Right forelimb (tissue), 1 donor: ENCODE data around the gene HOXB3.

Source experiments
- DNase-seq: peaks from one replicate; pipeline ENCODE4 v3.0.0-alpha.2; 2018

HOXB3 gene

DNA sequence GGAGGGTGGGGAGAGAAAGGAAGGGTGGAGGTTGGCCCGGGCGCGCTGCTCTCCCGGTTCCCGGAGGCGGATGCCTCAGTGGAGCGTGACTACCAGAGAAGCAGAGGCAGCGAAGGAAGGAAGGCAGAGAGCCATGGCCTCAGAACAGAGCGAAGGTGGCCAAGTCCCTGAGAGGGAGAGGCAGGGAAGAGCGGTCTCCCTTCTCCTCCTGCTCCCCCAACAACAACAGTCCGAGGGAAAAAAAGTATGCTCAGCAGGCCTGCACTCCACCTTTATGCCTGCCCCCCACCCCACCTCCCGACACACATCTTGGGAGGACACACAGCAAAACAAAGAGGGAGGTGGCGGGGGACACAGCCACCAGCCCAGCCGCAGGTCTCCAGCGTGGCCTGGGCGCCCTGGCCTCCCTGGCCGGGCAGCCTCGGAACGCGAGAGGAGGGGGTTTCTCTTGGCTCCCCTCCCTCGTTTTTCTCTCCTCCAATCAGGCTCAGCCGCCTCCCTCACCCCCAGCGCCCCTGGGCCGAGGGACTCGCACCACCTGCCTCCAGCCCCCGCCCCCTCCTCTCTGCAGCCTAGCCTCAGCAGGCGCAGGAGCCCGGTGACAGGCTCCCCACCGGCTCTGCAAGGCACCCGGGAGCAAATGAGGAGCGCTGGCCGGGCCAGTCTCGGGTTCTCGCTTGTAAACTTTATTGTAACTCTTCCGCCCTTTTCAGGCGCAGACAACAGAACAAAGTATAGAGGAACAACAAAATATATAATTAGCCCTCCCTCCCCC is 21.8 kb upstream of the HOXB3 start:
- no peak for DNase-seq

DNA sequence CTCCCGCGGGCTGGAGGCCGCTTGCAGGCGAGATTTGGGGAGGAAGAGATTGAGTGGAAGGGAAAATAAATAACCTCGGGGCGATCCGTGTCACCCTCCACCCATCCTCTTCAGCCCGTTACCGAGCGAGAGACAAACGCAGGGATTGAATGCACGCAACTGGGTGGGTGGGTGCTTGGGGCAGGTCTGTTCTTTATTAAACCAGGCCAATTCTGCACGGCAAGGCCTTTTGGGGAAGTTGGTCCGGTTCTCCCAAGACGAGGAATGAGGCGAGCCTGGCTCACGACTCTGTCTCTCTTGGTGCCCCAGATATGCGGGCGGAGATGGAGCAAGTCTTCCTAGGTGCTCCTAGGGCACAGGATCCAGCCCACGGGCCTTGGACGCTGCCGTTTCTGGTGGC is 21.2 kb upstream of the HOXB3 start:
- DNase-seq = no peak

DNA sequence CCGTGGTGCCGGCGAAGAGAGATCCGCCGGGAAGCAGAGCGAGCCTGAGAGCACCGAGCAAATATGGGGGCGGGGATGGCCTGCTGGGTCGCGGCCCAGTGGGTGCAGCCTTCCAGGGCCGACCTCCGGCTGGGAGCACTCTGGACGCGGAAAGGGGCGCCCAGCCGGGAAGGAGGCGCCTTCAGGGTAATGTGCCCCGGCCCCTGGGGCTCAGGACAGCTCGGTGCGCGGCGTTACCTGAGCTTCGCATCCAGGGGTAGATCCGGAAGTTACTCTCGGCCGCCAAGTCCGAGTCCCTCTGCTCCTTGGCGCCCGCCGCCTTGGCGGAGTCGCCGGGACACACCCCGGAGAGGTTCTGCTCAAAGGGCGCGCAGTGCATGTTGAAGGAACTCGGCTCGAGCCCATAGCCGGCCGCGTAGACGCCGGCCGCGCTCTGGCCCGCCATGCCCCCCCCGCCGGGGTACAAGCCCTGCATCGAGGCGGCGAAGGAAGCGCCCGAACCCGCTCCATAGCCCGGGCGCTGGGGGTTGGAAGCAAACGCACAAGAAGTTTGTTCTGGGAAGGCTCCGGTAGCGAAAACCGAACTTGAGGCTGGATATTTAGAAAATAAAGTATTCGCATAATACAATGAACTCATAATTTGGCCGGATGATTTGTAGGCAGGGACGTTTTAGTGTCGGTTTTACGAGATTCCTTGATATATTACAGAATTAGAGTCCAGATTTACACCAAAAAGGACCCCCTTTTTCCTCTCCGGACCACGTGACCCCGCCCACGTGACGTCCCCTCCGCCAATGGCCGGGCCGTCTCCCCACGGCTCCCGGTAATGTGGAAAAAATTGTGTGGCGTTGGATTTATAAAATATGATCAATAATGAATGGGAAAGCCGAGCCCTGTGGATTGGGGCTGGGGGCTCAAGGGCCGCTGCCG is 20.5 kb upstream of the HOXB3 start, which contains the start of gene HOXB7:
TSS of gene HOXB7 (minus strand) at position 736 of the 930 bp plus-strand sequence. CDS start at position 637, 99 bp downstream.
- DNase-seq = no peak

DNA sequence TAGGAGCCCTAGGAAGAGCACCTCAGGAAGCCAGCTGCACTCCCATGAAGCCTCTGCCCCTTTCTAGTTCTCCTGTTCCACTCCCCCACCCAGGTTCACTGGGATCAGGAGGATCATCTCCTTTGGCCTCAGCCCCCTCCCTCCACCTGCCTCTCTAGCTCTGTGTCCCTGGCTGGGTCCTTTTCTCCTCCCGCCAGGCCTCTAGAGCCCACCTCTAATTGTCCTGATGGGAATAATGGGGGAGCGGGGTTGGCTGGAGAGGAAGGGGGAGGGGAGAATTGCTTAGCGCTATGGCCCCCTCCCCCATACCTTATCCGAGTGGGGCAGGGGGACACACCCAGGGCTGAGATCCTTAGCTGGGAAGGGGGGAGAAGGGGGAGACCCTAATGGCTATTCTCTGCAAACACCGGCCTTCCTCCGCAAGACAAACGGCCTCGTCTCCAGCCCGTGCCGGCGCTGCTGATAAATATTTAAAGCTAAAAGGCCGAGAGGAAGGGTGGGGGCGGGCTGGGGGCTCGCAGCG is 19.8 kb upstream of the HOXB3 start:
- no peak for DNase-seq

DNA sequence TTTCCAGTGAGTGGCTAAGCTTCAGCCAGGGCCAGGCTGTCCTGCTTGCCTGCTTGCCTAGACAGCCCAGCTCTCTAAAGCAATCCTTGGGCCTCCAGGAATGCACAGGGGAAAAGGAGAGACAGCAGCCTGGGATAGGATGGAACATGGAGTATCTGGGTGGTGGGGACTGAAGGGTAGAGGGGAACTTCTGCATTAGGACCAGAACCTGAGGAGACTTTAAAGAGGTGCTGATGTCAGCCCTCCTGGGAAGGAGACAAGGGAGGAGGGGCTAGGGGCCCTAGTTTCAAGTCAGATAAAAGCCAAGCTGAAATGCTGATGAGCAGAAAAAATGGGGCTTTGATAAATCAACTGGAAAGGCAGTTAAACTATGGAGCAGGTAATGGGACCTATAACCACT is 19.0 kb upstream of the HOXB3 start:
- DNase-seq = no peak

DNA sequence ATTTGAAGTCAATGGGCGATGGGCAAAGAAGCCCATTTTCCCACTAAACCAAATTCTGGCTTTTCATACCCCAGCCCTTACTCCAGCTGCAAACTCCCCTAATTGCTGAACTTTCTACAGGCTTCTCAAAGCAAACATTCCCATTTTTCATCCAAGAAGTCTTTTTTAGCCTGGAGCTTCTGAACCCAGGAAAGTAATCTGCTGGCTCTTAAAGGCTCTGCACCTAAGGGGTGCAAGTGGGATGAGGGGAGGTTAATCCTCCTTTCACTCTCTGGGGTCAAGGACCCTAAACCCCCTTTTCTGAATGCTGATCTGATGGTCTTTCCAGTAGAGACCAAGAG is 18.4 kb upstream of the HOXB3 start:
- DNase-seq = no peak

DNA sequence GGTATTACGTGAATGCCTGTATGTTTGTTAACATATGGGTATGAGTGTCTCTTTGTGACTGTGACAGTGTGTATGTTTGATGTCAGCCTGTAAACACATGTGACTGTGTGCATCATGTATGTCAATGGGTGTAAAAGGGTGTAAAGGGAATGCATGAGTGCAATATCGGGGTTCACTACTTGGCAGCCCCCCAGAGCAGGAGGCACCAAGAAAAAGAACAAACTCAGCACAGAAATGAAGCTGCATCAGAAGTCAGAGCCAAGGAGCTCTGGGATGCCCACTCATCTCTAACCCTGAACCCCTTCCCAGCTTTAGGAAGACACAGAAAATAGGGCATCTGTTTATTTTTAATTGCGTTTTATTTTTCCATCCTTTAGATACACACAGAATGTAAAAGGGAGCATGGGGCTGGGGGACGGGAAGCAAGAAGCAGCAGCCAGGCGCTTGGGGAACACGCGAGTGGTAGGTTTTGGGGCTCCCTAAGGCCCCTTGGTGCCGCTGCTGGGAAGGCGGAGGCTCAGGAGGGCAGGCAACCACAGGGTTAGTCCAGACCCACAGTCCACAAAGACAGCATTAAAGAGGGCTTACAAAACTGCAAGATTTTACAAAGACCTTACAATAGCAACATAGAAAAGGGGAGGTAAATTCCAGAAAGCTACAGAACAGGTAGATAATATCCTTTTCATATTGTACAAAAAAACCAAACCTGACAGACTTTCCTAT is 17.0 kb upstream of the HOXB3 start:
- DNase-seq = no peak

DNA sequence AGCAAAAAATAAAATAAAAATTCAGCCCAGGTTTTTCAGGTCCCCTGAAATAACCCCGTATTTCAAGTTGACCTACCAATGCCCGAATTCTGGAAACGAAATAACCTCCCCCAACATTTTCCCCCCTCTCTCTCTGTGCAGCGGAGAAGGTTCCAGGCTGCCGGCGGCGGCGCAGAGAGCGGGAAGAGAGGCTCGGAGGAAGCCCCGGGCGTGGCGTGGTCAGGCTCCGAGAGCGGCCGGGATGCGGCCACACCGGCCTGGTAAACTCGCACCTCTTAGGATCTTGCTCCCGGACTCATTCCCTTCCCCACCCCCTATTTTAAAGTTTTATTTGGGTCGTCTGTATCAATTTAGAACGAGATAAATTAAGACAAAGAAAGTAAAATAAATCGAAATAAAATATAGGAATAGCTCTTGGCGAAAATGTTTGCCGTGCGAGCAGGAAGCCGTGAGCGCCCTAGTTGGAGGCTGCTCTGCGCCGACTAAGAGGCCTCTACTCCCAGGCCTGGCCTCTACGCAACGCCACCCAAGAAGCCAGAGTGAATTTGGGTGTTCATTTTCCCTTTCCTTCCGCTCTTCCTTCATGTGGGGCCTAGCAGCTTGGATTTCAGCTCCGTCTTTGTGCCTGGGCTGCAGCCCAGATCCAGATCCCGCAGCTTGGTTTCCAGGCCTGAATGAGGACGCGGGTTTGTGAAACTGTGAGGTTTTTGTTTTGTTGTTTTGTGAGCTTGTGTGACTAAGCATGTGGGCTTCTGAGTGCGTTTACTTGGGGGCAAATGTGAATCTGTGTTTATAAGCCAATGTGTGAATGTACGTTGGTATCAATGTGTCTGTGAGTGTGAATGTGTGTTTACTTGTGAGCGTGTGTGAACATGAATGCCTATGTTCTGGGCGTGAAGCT is 16.2 kb upstream of the HOXB3 start:
- DNase-seq = no peak

DNA sequence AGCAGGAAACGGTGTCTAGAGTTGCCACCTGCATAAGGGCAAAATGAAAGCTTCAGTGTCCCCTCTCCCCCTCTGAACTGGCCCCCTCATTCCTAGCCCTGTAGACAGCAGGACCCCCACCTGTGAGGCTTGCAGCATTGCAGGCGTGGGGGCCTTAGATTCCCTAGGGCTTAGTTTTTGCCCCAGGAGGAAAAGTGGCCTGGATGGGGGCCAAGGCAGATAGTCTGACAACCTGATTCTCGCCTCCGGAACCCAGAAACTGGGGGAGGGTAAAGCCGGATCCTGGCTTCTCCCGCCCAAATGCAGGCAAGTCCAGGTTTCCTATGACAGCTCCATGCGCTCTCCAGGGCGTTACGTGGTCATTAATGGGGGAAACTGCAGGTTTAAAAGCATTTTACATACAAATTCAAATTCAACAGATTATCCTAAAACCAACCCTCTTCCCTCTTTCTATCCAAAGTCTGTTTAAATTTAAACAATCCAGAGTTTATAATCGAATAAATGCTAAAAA is 15.4 kb upstream of the HOXB3 start:
- DNase-seq = no peak

DNA sequence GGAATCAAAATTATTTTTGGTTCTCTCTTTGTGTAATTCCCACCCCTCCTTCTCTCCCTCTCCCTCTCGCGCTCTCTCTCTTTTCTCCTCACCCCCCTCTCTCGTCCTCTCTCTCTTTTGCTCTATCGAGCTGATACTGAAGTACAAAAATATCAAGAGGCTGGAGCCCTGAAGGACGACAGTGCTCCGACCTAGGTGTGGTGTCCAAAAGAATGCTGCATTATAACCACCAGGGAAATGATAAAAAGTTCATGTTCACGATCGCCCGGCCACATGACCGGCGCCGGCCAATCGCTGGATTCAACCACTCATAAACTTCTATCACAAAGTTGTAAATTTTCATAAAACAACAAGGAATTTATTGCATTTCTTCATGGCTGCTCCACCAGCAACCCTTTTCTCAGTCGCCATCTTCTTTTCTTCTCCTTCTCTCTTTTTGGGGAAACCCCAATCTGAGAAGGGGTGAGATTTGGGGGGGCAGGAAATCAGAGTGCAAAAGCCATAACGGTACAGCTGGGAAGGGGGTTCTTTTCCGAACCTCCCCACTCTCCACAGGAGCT is 14.8 kb upstream of the HOXB3 start, which contains the start of gene HOXB6:
TSS of gene HOXB6 (minus strand) at position 217 of the 560 bp plus-strand sequence. CDS start 6,836 bp downstream, outside the sequence.
- DNase-seq = no peak

DNA sequence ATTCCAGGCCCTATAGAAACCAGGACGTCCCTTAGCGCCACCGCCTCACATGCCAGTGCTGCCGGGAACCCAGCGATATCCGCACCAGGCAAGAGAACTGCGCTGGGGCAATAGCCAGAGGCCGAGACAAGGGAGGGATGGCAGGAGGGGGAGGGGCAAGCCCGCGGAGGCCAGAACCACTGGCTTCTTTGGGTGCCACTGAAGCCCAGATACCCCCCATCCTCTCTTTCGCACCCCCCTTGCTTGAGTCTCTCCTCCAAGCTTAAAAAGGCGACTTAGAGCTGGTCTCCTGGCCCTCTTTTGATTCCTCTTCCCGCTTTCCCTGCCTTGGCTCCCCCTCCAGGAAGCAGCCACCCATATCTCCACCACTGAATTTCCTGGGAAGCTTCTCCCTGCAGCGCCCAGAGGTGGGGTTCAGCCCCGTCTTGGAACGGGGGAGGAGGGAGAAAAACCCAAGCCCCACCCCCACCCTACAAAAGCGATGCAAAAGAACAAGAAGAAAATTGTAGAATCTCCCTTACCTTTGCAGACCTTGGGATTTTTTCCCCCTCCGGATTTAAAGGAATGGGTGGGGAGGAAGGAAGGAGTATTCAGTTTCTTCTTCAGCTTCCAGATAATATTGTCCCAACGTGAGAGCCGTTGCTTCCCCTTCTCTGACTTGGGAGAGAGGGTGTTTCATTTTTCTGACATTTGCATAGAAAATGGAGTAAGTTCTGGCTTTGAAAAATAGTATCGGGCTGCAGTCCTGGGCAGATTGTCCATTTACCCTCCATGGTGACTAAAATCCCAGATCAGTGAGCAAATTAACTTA is 14.1 kb upstream of the HOXB3 start:
- no peak for DNase-seq

DNA sequence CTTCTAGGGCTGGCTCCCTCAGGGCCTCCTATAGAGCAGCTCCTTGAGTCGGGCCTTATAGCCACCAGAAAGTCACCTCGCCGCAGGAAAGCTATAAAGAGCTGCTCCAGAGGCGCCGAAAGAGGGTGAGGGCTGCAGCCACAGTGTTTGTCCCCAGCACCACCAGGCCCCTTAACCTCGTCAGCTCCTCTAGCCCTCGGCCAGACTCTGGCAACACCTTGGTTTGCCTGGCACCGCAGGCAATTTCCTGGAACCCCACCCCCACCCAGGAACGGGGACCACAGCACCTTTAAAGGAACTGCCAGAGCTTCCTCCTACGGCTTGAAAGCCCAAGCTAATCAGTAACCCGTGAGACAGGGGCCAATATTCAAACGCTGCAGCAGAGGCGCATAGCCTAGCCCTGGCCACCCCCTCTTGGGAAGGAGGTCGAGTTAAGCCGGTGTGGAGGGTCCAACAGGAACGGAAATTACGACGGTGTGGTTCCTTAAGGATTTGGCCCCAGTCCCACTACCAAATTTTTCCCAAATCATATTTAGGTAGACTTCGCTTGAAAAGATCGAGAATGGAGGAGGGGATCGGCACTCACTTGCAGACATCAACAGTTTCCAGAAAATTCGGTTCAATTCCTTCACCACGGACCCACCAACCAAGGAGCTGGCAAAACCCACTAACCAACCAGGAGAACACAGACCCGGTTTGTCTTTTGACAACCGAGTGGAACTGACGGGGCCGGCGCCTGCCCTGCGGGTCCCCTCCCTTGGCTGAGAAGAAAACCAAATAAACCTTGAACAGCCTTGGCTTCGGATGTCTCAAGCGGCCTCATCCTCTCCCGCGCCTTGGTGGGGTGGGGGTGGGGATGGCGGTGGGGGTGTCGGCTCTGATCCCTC is 11.7 kb upstream of the HOXB3 start:
- no peak for DNase-seq

DNA sequence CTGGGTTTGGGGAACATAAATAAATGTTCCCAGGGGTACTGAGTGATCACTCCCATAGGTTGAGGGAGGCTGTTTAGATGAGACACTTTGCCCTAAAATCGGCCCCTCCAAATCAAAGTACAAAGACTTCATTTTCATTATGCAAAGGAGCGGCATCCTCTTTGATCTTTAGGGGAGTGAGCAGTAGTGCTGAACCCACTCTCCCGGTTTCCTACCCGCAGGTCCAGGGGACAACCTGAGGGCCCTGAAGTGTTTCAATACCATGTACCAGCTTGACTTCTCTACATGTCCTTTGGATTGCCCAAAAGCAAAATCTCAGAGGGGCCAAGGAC is 11.1 kb upstream of the HOXB3 start:
- no peak for DNase-seq

DNA sequence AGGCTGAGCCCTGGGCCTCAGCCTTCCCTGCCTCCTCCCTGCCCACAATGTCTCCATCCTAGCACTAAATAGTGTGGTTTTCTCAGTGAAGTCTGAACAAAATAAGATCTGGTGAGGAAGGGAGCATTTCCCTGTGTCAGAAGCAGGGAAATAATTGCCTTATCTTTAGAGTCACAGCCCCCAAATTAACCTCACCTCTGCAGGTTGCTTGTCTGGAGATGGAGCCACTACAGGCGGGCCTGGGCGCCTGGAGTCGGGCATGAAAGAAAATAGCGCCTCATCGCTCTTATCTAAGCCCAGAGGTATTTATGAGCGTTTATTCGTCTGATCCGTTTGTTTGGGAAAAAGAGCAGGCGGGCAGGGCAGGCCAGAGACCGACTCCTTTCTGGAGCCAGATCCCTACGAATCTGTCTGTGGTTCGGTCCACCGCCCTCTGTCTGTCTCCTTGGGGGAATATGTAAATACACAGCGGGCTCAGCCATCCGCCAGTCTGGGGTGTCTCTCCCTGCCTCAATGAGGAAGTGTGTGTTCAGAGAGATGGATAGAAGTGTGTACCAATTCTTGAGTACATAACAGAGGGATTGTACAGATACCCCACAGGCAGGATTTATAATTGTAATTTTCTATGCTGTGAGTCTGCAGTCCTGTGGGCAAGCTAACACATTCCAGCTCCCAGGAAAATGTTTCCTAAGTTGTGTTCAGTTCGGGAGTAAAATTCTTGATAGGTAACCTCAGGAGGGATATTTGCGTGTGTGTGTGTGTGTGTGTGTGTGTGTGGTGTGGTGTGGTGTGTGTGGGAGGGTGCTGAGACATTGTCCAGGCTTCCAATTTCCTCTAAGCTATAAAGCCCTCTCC is 10.4 kb upstream of the HOXB3 start:
- DNase-seq = no peak

DNA sequence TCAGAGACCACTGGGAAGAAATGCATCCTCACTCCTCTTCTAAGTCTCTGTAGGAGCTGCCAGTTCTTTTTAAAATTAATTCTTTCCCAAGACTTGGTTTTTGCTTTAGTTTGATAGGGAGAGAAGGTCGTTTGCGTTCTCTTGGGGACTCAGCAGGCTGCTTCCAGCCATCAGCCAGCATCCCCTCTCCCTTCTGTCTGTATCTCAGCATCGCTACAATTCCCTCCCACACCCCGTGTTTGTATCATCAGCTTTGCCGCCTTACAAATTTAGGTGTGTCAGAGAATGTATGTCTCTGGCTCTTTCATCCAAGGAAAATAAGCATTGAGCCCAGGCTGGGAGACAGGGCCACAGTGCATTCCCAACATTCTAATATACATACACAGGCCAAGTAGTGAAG is 9.3 kb upstream of the HOXB3 start:
- no peak for DNase-seq

DNA sequence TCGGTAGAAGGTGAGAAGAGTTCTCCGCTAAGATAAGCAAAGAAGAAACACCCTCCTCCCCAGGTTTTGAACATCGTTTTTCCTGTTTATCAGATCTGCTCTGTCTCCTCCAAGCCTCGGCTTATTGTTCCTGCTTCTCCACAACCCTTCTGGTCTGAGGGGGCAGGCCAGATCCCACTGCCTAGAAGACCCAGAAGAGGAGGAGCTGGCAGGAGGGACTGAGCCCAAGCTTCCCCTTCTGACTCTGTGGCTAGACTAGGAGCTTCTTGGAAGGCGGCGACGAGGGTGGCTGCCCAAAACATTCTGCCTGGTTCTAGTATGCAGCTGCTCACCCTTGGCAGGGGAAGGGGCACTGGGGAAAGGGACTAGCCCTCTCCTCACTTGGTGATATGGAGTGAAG is 8.7 kb upstream of the HOXB3 start:
- DNase-seq = no peak

DNA sequence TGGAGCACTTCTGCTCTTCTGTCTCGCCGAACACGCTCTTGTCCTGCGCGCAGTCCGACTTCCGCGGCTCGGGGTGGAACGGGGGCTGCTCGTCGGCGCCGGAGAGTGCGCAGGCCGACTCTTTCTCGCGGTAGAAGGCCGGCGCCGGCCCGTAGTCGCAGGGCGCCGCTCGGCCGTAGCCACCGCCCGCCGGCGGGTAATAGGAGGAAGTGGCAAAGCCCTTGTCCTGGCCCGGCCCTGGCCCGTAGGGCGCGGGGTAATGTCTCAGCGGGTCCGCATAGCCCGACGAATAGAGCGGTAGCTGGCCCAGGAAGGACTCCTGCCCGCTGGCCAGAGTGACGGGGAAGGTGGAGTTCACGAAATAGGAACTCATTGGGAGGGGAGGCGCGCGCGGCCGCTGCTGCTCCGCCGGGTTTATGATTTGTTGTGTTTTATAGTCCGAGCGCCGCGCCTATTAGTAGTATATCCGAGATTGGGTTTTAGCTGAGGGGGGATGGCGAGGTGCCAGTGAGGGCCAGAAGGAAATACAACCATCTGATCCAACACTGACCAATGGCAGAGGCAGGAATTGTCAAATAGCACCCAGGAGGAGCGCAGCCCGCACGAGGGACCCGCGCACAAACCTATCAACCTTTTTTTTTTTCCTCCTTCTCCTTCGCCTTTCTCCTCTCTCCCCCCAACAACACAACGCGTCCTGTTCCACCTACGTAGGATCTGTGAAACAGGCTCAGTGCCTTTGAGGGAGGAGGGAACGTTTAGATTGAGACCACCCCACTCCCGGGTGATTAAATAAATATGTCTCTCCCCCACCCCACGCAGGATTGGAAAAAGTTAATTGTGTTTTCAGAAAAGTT is 8.0 kb upstream of the HOXB3 start:
- DNase-seq = no peak

DNA sequence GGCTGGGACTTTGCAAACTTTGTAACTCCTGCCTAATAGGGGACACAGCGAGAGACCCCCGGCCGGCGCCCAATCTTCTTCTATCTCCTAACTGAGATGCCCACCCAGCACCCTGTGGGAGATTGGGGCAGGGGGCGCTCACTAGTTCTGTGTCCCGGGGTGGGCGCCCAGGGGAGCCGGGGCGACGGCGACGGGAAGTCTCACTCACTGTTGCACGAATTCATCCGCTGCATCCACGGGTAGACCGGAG is 7.4 kb upstream of the HOXB3 start:
- no peak for DNase-seq
